ENCODE results near the gene HOXA13.
A peak's percentile ranks its signal among the peaks of the same experiment; 100 is the strongest.

Gene HOXA13

DNA sequence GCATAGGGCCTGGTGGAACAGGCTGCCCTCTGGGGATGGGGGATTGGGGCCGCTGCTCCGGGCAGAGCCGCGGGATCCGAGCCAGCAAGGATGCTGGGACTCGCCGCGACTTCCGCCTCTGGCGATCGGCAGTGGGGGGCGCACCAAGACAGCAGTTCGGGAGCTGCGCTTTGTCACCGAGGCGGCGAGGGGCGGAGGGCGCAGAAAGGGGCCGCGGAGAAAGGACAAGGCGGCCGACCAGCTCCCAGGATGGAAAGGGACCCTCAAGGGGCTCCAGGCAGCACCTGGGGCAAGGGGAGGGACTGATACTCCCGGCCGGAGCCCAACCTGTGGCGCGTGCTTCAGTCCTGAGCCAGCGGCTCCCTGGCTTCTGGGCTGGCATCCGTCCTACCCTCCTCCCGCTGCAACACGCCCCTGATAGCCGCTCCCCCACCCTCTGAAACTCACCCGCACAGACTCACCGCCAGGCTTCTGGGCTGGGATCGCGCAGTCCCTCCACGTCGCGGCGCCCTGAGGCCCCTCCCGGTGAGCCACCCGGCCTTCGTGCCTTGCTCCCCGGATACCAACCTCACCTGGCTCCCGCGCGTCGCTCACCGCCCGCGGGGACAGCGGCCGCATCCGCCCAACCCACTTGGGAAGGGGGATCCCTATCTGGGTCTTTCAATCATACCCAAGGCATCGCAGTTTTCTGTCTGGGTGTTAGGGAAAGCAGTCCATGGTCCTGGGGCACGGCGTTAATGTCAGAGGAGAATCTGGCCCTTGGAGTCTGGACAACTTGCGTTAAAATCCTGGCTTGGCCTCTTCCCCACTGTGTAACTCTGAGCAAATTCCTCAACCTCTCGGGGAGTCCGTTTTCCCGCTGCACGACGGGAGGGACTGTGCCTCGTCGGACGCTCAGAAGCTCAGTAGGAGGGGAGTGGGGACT lies 35.8 kb upstream of the HOXA13 start:
- peak; percentile 77 for DNase-seq

DNA sequence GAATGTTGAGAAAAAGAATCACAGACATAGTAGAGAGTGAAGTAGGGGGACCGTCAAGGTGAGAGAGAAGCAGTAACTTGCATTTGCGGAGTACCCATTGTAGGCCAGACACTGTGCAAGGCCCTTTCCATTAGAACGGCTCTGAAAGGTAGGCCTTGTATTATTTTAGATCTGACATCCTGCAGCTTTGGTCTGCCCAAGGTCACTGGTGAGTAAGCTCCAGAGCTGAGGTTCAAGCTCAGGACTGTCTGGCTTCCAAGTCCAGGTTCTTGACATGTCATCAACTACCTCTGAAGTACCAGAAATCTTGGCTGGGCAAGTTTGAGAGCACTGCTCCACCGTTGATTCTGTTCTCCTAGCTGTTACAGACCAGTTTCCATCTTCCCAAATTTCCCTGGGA lies 29.6 kb upstream of the HOXA13 start:
- no peak for DNase-seq

DNA sequence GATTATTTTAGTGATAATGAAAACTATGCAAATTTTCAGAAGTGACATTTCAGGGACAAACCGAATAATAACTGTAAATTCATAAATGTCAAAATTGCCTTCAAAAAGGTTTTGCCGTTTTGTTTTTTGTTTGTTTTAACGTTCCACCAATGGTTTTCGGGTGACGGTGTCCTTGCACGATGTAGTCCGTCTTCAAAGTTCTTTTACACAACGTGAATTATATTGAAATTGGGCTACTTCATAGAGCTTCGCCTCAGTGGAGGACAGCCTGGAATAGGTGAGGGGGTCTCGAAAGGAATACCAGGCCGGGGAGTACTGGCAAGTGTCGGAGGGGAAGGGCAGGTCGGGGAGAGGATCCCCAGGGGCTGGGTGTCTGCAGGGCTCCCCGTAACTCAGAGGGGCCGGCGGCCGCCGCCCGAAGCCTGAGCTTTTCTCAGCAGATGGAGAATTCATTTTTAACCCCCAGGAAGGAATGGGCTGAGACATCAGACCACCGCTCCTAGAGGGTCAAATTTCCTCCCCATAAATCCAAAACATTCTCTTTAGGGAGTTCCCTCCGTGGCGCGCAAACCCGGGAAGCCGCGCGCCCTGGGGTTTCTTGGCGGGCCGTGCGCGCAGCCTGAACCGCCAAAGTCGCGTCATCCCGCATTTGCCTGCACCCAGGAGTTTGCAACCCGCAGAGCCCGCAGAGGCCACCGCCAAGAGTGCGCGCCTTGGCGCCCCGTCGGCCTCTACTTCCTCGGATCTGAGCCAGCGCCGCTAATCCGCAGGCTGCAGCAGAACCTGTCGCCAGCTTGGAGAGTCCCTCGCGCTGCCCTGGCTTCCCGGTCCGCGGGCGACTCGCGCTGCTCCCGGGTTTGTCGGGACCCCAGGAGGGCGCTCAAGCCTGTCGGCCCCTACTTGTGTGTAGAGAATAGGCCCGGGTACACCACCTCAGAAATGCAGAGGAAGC lies 25.4 kb upstream of the HOXA13 start:
- no peak for DNase-seq

DNA sequence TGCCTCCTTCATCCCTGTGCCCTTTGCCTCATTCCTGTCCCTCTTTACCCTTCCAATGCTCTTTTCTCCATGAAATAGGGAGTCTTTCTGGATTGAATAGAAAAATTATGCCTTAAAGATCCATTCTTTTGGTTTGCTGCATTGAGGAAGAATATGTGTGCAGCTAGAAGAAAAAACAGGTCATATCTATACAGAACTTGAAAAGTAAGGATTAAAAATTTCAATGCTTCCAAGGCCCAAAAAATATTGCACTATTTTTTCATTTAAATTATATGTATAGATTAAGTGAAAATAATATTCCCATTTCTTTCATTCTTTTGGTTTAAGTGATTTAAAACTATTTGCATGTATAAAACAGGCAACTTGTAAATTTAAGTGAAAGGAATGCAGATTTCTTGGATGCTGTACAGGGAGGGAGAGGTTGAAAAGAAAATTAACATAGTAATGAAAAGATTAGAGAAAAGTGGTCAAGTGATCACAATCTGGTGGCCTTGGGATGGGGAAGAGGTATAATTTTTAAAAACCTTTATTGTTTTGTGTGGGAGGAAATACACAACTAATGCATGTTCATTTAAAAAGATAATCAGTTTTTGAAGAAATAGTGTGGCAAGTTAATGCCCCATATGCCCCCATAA lies 24.2 kb upstream of the HOXA13 start:
- no peak for DNase-seq

DNA sequence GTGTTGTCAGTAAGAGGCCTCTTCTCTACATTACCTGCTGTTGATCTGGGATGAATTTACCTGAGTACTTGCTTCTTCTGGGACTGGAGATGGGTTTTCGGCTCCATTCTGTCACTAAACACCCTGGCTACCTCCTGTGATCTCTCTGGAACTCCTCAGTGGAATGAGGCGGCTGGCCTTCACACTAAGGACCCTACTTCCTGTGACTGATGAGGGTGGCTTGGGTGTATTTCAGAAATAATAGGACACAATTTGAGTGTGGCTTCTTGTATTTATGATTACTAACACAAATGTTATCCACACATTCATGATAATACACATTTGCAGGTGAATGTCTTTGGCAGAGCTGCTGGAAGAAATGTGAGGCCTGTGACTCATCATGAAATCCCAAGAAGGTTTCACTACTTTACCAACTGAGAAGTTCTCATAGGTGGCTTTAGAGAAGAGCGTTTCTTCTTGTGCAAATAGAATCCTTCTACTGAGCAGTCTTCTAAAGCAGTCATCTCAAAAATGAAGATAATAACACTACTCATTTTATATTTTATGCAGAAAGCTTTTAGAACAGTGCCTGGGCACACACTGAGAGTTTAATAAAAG lies 21.4 kb upstream of the HOXA13 start:
- DNase-seq, result no peak

DNA sequence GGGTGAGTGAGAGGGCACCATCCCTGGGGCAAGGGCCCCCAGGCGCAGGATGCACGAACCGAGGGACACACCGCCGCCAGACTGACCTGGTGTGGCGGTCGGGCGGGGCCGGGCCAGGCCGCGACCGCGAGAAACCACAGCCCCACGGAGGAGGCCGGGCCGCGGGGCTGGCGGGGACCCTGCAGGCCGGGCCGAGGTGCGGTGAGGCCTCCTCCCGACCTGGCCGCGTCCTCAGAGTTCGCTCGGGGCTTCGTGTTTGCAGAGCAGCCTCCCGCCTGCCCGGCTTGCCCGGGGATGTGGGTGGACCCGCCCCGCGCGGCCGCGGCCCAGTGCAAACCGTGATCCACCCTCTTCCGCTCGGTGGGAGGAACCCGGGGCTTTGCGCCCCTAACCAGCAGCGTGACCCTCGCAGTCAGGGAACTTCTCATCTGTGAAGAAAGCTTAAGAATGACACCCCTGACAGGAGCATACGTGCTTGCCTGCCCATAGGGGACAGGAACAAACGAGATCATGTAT lies 20.6 kb upstream of the HOXA13 start:
- no peak for DNase-seq

DNA sequence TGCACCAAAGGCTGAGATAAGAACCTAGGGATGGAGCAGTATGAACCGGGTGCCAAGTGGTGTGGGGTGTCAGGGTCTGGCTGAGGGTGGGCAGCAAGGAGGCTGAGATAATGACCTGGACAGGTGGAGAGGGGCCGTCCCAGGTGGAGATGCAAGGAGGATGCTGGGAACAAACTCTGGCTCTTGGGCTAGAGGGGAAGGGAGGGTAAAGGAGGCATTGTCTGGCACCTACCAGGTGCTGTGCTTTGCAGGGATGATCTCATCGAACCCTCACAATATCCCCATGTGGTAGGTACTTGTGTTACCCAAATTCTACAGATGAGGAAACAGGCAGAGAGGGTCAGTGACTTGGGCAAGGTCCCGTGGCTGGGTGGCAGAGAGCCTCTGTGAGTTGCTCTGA lies 19.9 kb upstream of the HOXA13 start:
- no peak for DNase-seq

DNA sequence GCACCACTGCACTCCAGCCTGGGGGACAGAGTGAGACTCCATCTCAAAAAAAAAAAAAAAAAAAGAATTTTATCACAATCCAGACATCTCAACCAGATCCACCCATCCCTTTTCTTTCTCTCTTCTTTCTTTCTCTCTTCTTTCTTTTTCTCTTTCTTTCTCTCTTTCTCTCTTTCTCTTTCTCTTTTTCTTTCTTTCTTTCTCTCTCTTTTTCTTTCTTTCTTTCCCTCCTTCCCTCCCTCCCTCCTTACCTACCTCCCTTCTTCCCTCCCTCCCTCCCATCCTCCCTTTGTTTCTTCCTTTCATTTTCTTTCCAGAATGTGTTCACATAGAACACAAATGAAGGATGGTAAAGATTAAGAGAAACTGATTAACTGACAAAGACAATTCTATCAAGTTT lies 18.1 kb upstream of the HOXA13 start:
- DNase-seq, result no peak

DNA sequence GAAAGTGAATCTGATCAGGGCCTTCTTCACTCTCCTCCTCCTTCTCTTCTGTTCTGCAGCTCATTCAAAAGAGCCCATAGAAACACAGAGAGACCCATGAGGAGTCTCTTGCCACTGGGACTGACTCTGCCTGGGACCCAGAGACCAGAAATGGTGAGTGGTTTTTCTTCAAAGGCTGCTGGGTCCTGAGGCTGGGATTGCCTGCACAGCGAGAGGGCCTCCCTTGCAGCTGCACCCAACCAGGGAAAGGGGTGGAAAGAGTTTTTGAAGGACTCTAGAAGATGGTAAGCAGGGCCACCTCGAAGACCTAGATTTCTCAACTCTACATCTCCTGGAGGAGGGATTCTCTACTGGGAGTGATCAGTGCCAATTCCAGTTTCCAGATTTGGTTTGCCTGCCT lies 15.5 kb upstream of the HOXA13 start:
- no peak for DNase-seq

DNA sequence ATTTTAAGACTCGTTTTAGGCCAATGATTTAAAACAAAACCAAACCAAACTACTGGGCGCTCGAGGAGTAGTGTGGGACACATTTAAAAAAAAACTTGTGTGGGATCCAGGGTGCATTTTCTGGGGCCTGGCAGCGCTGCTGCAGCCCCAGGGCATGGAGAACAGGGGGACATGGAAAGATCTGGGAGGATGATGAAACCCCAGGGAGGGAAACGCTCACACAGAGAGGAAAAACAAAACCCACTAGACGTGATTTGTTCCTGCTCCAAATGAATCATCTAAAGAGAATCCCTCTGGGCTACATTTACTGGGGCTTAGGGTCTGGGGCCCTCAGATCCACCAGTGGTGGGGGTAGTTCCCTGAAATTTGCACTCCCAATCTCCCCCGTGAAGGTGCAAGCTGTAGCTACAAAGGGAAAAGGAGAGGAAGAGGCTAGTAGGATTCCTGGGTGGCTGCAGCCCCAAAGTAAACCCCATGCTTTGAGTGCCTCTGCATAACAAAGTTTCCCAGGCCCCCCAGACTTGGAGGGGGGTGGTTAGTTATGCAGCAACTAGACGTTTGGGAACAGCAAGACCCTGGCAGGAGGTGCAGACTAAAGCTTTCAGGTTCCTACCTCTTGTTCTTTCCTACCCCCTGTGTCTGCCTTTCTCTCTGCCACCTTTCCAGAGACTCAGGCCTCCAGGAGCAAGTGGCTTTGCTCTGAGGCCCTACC lies 14.5 kb upstream of the HOXA13 start:
- DNase-seq, result no peak

DNA sequence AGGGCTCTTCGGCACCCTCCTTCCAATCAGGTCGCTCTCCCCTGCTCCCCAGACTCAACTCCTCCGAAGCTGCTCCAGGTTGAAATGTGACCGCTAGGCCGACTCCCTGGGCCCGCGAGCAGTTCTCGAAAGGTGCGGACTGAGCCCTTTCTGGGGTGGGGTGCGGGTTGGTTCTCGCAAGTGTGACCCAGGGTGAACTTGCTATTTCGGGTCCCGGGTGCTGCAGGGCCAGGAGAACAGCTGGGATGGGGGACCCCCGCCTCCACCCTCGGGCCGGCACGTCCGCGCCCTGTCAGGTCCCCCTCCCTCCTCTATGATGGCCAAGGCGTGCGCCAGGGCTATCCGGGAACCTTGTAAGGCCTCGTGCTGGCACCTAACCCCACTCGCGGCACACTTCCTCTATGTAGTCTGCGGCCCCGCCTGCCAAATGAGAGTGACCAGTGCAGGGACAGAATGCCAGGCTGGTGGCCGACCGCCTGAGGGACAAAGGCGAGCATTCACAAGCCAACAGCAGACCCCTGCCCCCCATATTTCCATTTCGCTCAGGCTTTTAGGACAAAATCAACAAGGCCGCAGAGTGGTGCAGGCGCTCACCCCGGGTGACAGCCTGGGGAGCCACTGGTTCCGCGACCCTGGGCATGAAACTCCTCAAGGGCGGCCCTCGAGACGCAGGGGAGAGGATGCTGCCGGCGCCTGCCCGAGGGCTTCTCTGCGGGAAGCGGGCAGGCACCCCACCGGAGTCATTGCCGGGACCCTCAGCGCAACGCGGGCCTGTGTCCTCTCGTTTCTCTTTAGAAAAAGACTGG lies 13.7 kb upstream of the HOXA13 start:
- DNase-seq, result no peak

DNA sequence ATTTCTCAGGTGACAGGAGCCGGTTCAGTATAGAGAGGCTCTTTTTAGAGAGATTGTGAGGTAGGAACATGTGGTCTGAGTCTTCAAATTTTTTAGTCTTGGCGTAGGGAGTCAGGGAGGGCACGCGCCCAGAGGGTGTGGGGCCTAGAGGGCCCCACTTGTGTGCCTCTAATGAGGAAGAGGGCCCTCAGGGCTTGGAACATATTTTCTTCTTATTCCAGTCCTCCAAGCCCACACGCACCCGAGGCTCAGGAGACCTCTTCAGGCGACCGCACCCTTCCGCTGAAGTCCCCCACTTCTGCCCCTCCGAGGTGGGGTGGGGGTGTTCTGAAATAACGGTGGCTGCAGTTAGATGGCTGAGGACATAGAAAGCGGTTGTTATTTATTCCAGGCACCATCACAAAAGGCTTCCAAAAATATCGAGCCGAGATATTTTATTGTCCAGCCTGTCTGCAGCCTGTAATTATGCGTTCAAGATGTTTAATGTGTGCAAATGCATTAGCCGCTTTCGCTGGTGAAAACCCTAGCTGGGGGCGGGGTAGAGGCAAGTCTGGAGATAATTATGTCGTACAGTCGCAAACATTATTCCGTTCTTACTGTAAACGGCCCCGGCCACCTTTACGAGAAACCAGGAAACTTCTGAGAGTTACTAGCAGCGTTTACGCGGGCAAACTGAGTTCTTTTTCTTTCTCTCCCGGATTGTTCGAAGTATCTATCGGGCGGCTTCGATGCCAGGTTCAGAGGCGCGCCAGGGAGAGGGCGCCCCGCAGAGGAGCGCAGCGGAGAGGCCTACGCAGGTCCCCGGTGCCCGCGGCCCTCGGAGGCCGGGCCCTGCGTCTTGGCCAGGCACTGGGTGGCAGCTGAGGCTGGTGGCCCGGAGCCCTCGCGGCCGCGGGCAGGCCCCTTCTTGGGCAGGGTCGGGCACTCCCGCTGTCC lies 12.9 kb upstream of the HOXA13 start:
- DNase-seq, result no peak

DNA sequence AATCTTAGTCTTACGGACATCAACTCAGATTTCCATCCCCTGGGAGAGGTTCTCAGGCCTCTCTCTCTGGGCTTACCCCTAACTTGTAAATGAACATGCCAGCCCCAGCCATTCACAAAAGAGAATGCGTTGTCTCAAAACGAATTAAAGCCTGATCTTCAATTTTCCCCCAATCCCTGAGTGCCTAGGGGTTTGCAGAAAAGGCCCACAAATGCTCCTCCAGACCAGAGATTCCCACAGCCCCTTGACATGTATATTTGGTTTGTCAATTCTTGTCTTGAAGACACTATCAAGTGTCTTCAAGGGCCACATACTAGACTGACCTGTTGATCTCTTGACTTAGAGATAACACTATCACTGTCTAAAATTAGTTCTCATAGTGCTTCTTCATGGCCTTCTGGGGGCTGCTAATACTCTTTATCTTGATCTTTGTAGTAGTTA lies 11.9 kb upstream of the HOXA13 start:
- no peak for DNase-seq

DNA sequence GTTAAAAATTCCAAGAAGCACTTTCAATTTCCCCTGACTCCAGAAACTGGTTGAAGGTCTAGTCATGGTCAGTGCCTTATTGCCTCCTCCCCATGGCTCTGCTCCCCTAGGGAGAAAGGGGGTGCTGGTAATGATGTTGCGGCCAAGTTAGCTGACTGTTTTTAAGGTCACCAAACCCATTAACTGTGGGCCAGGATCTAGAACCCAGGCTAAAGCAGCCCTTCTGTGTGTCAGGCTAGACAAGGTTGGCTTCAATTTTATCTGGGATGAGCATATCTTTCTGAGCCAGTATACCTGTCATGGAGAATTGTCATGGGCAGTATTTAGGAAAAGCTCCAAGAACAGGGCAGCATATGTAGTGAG lies 11.2 kb upstream of the HOXA13 start:
- DNase-seq, result no peak

DNA sequence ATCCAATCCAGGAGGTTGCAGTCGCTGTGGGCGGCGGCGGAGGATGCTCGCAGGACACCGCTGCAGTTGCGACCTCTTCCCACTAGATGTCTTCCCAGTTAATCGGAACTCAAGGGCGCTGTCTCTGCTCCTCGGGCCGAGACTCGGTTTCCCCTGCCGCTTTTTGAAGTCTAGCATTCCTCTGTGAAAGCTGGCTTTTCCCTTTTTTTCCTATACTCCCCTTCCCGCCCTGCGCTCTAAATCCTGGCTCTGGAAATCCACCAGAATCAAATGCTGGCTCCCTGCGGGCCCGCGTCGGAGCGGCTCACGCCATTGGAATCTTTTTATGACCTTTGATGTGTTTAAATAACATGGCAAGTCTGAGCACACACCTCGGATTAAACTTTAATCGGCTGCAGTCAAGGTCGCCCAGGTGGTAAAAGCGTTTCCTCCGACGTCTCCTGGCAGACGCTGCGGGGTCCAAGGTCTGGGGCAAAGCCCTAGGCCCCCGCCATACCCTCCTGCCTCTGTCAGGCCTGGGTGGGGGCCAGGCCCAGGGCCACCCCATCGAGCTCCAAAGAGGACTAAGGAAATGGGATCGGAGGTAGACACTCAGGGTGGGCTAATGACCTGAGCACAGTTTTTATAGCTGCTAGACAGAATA lies 10.7 kb upstream of the HOXA13 start:
- DNase-seq, result no peak

DNA sequence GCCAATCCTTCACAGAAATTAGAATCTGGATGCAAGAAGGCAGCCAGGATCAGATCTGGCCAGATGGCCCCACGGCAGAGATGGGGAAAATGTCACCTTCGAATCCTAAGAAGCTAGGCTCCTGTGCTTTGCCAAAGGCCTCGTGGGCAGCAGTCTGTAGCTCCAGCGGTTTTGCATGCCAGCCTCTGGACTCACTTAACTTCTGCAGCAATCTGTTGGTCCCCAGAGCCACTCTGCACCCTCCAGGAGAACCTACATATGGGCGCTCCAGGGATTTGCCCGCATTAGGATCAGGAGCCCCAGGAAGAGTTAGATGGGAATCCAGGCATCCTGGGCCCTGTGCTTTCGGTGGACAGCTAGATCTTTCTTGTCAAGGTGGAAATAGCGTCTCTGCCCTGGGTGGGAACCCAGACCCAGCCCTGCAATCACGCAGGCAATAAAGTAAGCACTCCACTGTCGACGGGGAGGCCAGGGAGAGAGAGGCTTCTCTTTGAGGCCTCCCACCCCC lies 10.1 kb upstream of the HOXA13 start:
- DNase-seq, result no peak

DNA sequence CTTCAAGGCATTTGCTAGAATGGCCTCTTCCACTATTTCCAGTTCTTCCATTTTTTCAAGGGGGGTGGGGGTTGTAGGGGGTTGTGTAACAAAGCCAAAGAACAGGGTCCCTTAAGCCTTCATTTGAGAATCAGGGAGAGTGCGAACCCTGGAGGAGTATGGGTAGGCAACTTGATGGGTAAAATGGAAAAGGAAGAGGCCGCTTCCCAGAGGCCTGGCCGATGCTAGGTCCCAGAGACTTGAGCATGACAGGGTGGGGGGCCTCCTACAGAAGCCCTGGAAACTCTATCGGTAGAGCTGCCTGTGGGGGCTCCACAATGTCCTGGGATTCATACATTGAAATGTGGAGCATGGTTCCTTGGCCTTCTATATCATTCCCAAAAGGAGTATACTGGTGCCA lies 9.1 kb upstream of the HOXA13 start:
- no peak for DNase-seq

DNA sequence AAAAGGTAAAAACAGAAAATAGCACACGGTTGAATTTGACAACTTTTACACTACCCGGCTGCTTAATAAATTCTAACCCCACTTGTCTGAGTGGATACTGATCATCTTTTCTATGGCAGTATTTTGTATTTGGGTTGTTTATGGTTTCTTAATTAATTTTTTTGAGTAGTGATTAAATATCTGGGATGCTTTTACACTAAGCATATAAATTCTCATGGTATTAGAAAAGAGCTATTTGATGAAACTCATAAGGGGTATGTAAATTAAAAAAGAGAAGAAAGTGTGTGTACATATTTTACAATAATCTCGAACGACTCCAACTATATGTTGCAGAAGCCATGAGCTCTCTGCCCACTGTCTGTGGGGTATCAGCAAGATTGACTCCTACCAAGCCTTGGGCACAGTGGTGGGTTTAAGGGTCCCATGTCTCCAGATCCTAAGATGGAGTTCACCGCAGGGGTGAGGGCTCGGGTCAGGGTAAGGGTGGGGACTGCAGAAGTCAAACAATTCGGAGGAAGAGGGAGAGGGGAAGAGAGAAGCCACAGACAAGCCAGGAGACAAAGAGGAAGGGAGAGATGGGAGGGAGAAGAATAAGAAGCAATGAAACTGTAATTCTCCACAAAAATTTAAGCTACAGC lies 7.6 kb upstream of the HOXA13 start:
- no peak for DNase-seq

Data from COR-L47 (cell line).